Upper lobe of right lung (tissue), 1 donor: ENCODE measurements around the gene PRSS3. TPM values are rescaled to one million over a fixed set of nuclear protein-coding genes. Genes with fewer than 3 reads are reported as not detected.
"Not testable (repeated sequence)": the region's sequence is repeated elsewhere in the genome, so short reads cannot be mapped to it uniquely, and the experiment has no call there.

Source experiments
- ATAC-seq: fragments of 200-7000 bp; cut with Tn5 transposase; one replicate; pipeline ENCODE4 v1.9.1; 2020; ENCODE audit warnings: mild to moderate bottlenecking, moderate library complexity
- DNase-seq: peaks from one replicate; pipeline ENCODE4 v3.0.0-alpha.2; 2020
- H3K27ac ChIP-seq: fragments of 200-600 bp; one replicate; pipeline ENCODE4 v1.8.0; 2022
- H3K27me3 ChIP-seq: fragments of 200-600 bp; one replicate; pipeline ENCODE4 v1.8.0; 2022; ENCODE audit warnings: mild to moderate bottlenecking
- H3K36me3 ChIP-seq: fragments of 200-600 bp; one replicate; pipeline ENCODE4 v1.8.0; 2022
- H3K4me1 ChIP-seq: fragments of 200-600 bp; one replicate; pipeline ENCODE4 v1.8.0; 2022
- H3K4me3 ChIP-seq: fragments of 200-600 bp; one replicate; pipeline ENCODE4 v1.8.0; 2022; ENCODE audit warnings: mild to moderate bottlenecking
- H3K9me3 ChIP-seq: fragments of 200-600 bp; one replicate; pipeline ENCODE4 v1.8.0; 2022
- CTCF ChIP-seq: fragments of 200-600 bp; IDR thresholded peaks from one replicate; pipeline ENCODE4 v1.8.0; 2022; ENCODE audit warnings: antibody characterized with exemption
- intact Hi-C: fragments of 100-400 bp; cut with DNase I; formaldehyde crosslinking; loops from one replicate; pipeline ENCODE4 v1.11.0; 2022
- total RNA-seq: library from RNA; stranded (reverse); fragmentation: NEBNext Ultra II Directional; extraction: Animal tissue kit (Norgen Biotek cat#: 25700); gene quantifications from one replicate; pipeline ENCODE4 v1.2.1, GENCODE V29; 2021
- donor health status: DM: no; HTN: yes; CAD: no; lungs with severe emphysema.

PRSS3 gene
- total RNA-seq, 1 donor from 2014 or later: not detected

- not testable (repeated sequence) for ATAC-seq, H3K36me3 ChIP-seq
Measured at GRCh38 chr9:33808979-33809322, 13.6 kb downstream of the PRSS3 start.

GRCh38 chr9:33809506-33809905 is 14.1 kb downstream of the PRSS3 start:
- H3K36me3 ChIP-seq: no peaks in the 10 kb centered on the region
- intact Hi-C loops: no loop called here
- H3K27me3 ChIP-seq: no peaks in the 10 kb centered on the region
- H3K4me3 ChIP-seq: no peak overlapping the region
- no peak for ATAC-seq
- H3K9me3 ChIP-seq: no peaks in the 10 kb centered on the region
- H3K4me1 ChIP-seq: peaks cover 15% of the 10 kb centered on the region
- TF ChIP-seq CTCF: no peak
- no peak for DNase-seq
- H3K27ac ChIP-seq: no peak overlapping the region

More at GRCh38 chr9:33808979-33809322, 13.6 kb downstream of the PRSS3 start:
- DNase-seq, H3K4me1 ChIP-seq, H3K9me3 ChIP-seq, H3K4me3 ChIP-seq, H3K27ac ChIP-seq, H3K27me3 ChIP-seq, intact Hi-C loops: not testable (repeated sequence)

GRCh38 chr9:33813712-33814641 is 18.6 kb downstream of the PRSS3 start:
- Histone ChIP-seq H3K27me3 (no peaks in the 10 kb centered on the region), H3K4me1 (peaks cover 37% of the 10 kb centered on the region), H3K4me3 (no peak overlapping the region), H3K9me3 (no peaks in the 10 kb centered on the region), H3K27ac (peak overlapping the region; percentile 97), H3K36me3 (no peaks in the 10 kb centered on the region)
- no peak for DNase-seq
- peak; percentile 70 for TF ChIP-seq CTCF
- no peak for ATAC-seq
- intact Hi-C loops: loop anchor here (5.0 kb wide), 1 partner anchor 38 kb away; no protein-coding TSS in a partner anchor

- Histone ChIP-seq H3K27ac (peak overlapping the region; percentile 97), H3K4me3 (no peak overlapping the region), H3K4me1 (peaks cover 53% of the 10 kb centered on the region), H3K27me3 (no peaks in the 10 kb centered on the region), H3K36me3 (no peaks in the 10 kb centered on the region), H3K9me3 (no peaks in the 10 kb centered on the region)
- ATAC-seq: no peak
- DNase-seq: no peak
- no peak for TF ChIP-seq CTCF
- intact Hi-C loops: no loop called here
Measured at GRCh38 chr9:33815781-33816180, 20.4 kb downstream of the PRSS3 start.

GRCh38 chr9:33816327-33817252 is 21.2 kb downstream of the PRSS3 start, which contains the start of gene UBE2R2:
Gene UBE2R2 (plus strand): TSS chr9:33817160. CDS start chr9:33817758, 598 bp downstream.
- intact Hi-C loops: no loop called here
- Histone ChIP-seq H3K36me3 (no peaks in the 10 kb centered on the region), H3K9me3 (no peaks in the 10 kb centered on the region), H3K4me3 (peak within 1 kb of the TSS; percentile 84), H3K27ac (peak within 1 kb of the TSS; percentile 97), H3K4me1 (peaks cover 53% of the 10 kb centered on the region), H3K27me3 (no peaks in the 10 kb centered on the region)
- no peak for TF ChIP-seq CTCF
- DNase-seq (peak; percentile 96), ATAC-seq (peak; percentile 93)
